IPS-18a (cell line): ENCODE data around the gene MICAL3.

ENCODE experiments used
- H3K27ac ChIP-seq: one replicate; pipeline ENCODE4 v1.5.1; 2013; ENCODE audit warnings: low read length
- H3K27me3 ChIP-seq: one replicate; pipeline ENCODE4 v1.6.1; 2013; ENCODE audit warnings: mild to moderate bottlenecking, low read length; ENCODE audit not compliant: control insufficient read depth, insufficient read depth
- H3K36me3 ChIP-seq: one replicate; pipeline ENCODE4 v1.6.1; 2013; ENCODE audit warnings: low read depth, low read length; ENCODE audit not compliant: control insufficient read depth
- H3K4me1 ChIP-seq: one replicate; pipeline ENCODE4 v1.6.1; 2013; ENCODE audit warnings: low read depth, low read length; ENCODE audit not compliant: control insufficient read depth
- H3K4me3 ChIP-seq: one replicate; pipeline ENCODE4 v1.5.1; 2013; ENCODE audit warnings: low read length
- H3K9ac ChIP-seq: one replicate; pipeline ENCODE4 v1.6.1; 2013; ENCODE audit warnings: mild to moderate bottlenecking, low read length, moderate library complexity
- H3K9me3 ChIP-seq: one replicate; pipeline ENCODE4 v1.6.1; 2013; ENCODE audit warnings: low read depth, low read length; ENCODE audit not compliant: control insufficient read depth

The MICAL3 gene

DNA sequence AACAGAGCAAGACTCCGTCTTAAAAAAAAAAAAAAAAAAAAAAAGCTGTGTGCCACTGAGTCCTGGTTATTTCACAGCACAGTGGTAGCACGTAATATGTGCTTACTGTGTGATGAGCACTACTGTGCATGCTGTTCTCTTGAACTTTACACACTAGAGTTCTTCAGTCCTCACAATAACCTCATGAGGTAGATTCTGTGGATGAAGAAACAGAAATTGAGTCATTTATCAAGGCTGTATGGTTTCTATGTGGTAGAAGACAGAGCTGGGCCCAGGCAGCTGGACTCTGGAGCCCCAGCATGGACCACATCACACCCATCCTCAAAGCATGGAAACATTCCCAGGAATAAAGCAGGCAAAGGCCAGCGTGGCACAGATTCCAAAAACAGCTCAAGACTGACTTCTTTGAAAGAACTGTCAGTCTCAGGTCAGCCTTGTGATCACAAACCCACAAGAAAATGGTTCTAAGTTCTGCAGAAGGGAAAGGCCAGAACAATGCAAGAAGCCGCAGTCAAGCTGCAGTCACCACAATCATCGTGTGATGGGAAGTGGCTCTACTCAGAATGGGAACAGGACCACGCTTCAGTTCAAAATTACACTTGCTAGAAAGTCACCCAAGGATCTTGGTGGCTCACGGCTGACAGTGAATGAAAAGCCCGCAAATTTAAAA lies 49.5 kb downstream of the MICAL3 start:
- Histone ChIP-seq H3K27me3 (no peaks in the 10 kb centered on the region), H3K9me3 (peaks cover 3% of the 10 kb centered on the region), H3K36me3 (no peaks in the 10 kb centered on the region), H3K9ac (no peak overlapping the region), H3K4me3 (no peak overlapping the region), H3K27ac (no peak overlapping the region), H3K4me1 (peaks cover 8% of the 10 kb centered on the region)

DNA sequence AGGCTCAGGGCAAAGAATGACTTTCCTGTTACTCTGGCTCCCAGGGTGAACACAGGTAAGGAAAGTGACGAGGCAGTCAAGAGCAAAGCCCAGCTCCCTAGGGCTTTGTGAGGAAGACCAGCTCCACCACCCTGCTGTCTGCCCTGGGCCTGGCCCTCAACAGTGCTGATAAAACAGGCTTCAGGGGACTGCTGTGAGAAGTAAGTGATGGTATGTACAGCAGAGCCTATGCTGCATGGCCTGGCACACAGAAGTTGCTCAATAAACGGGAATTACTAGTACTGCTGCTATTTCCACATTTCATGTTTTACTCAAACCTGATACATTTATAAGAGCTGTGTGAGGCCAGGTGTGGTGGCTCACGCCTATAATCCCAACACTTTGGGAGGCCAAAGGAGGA lies 50.3 kb downstream of the MICAL3 start:
- peaks cover 8% of the 10 kb centered on the region for H3K4me1 ChIP-seq
- no peak overlapping the region for H3K27ac ChIP-seq

DNA sequence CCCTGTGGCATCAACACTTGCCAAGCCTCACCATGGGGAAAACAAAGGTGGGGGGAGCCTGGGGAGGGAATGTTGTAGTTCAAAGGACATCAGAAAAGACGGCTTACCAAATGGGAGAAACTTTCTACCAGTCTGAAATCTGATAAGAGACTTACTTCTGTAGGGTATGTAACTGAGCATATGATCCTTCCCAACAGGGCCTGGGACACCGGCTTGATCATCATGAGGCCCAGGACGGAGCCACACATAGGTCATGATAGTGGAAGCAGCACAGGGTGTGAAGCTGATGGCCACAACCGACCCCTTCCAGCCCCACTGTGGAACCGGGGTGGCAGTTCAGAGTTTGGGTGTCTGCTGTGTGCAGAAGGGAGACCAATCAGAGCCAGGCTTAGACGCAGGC lies 51.1 kb downstream of the MICAL3 start:
- H3K9me3 ChIP-seq = peaks cover 2% of the 10 kb centered on the region
- H3K27ac ChIP-seq = no peak overlapping the region
- no peaks in the 10 kb centered on the region for H3K36me3 ChIP-seq
- no peak overlapping the region for H3K9ac ChIP-seq
- no peaks in the 10 kb centered on the region for H3K27me3 ChIP-seq
- H3K4me3 ChIP-seq = no peak overlapping the region
- peaks cover 8% of the 10 kb centered on the region for H3K4me1 ChIP-seq

More for the DNA sequence above, 50.3 kb downstream of the MICAL3 start:
- Histone ChIP-seq H3K36me3 (no peaks in the 10 kb centered on the region), H3K9ac (no peak overlapping the region), H3K27me3 (no peaks in the 10 kb centered on the region), H3K4me3 (no peak overlapping the region), H3K9me3 (peaks cover 3% of the 10 kb centered on the region)

DNA sequence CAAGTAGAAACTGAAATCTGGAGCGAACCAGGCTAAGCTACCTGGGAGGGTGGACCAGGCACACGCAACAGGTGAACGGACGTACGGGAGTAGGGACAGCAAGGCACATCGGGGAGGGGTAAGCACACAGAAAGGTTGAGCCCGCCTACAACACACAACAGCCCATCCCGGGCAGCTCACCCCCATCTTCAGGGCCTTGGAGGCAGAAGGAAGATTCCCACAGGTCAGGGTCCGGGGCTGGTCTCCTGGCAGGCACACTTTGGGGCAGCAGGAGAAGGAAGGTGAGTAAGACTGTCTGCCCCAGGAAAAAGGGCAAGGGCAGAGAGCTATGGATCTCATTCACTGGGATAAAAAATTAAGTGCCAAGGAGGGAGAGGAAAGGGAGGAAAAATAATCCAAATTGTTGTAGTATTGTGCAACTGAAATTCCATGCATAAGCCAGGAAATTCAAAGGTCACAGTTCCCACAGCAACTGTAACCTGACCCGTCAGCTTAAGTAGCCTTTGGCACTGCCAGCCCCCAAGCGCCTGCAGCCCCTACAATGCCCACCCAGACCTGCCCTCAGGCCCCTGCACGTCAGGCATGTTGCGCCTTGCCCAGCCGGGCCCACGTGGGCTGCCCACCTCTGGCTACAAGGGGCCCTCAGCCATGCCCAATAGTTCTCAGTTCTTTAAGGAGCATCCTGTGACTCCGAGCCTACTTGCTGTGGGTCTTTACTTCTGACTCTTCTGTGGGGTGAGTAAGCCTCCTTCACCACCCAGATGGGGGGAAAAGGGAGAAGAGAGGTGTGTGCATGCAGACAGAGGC lies 51.8 kb downstream of the MICAL3 start:
- H3K4me1 ChIP-seq = peaks cover 8% of the 10 kb centered on the region
- no peaks in the 10 kb centered on the region for H3K27me3 ChIP-seq
- no peaks in the 10 kb centered on the region for H3K9me3 ChIP-seq
- H3K36me3 ChIP-seq = no peaks in the 10 kb centered on the region
- H3K9ac ChIP-seq = no peak overlapping the region
- H3K4me3 ChIP-seq = no peak overlapping the region
- no peak overlapping the region for H3K27ac ChIP-seq

DNA sequence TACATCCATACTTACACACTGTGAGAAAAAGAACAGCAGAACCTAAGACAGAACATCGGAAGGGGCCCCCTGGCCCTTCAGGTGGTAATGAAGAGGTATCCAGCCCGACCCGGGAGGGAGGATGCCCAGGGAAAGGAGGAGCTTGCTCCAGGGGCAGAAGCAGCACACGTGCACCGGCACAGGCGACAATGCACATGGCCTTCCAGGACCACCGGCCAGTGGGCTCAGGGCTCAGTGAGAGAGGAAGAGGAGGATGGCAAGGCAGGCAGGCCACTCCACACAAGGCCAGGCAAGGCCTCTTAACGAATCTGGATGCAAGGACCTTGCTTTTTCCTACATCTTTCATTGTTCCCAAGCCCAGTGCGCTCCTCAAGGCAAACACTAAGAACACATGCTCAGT lies 52.6 kb downstream of the MICAL3 start:
- no peaks in the 10 kb centered on the region for H3K9me3 ChIP-seq
- H3K4me1 ChIP-seq = peaks cover 8% of the 10 kb centered on the region
- no peak overlapping the region for H3K4me3 ChIP-seq
- no peaks in the 10 kb centered on the region for H3K36me3 ChIP-seq
- H3K27ac ChIP-seq = no peak overlapping the region
- no peak overlapping the region for H3K9ac ChIP-seq
- H3K27me3 ChIP-seq = no peaks in the 10 kb centered on the region

DNA sequence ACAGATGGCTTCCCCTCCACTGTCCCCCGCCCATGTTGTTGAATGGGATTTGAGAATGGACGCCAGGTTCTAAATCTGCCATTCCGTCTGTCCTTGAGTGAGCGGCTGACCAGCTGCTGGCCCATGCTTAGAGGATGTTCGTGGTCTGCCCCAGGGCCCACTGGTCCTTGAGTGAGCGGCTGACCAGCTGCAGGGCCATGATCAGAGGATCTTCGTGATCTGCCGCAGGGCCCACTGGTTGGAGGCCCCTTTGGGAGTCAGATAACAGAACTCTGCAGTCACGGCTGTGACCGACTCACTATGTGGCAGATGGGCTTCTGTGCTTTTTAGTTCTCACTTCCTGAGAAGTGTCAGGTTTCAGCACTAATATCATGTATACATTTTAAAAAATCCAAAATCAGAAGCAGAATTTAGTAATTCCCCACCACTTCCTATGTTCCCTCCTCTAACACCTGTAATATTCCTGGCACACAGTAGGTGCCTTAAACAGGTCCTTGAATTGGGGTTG lies 54.1 kb downstream of the MICAL3 start:
- no peaks in the 10 kb centered on the region for H3K27me3 ChIP-seq
- no peak overlapping the region for H3K27ac ChIP-seq
- H3K4me3 ChIP-seq = no peak overlapping the region
- H3K9ac ChIP-seq = no peak overlapping the region
- peaks cover 8% of the 10 kb centered on the region for H3K4me1 ChIP-seq
- H3K36me3 ChIP-seq = no peaks in the 10 kb centered on the region
- no peaks in the 10 kb centered on the region for H3K9me3 ChIP-seq

DNA sequence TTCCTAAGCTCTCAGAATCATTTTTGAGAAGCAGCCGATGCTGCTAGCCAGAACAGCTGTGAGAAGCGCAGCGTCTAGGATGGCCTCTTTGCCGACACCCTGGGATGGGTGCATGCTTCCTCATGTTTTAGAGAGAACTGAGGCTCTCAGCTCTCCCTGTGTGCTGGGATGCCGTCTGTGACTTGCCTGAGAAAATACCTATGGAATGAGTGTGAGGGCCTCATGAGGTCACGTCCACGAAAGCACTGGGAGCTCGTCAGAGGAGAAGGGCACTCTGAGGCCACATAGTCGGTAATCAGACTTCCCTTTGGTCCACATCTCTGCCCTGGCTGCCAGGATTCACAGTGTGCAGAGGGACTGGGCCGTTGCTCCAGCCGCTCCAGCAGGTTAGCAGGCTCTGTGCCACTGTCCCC lies 54.7 kb downstream of the MICAL3 start:
- Histone ChIP-seq H3K9me3 (no peaks in the 10 kb centered on the region), H3K27me3 (no peaks in the 10 kb centered on the region), H3K27ac (no peak overlapping the region), H3K9ac (no peak overlapping the region), H3K4me1 (peaks cover 8% of the 10 kb centered on the region), H3K36me3 (no peaks in the 10 kb centered on the region), H3K4me3 (no peak overlapping the region)

DNA sequence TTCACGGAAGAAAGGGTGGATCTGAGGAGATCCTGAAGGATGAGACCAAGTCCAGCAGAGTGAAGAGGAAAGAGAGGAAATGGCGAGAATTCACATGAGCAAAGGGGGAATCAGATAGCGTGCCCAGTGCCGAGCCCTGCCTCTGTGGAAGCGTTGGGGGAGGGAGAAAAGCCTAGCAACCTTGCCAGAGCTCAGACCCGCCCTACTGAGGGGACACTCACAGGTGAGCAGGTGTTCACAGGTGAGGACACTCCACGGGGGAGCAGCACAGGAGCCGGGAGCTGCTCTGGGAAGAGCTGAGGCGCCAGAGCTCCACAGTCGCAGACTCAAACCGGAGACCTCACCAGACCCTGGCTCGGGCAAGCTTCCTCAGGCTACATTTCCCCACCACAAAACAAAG lies 56.2 kb downstream of the MICAL3 start:
- no peak overlapping the region for H3K27ac ChIP-seq
- no peaks in the 10 kb centered on the region for H3K9me3 ChIP-seq
- H3K9ac ChIP-seq = no peak overlapping the region
- H3K4me3 ChIP-seq = no peak overlapping the region
- H3K27me3 ChIP-seq = no peaks in the 10 kb centered on the region
- H3K36me3 ChIP-seq = no peaks in the 10 kb centered on the region
- H3K4me1 ChIP-seq = peaks cover 8% of the 10 kb centered on the region

DNA sequence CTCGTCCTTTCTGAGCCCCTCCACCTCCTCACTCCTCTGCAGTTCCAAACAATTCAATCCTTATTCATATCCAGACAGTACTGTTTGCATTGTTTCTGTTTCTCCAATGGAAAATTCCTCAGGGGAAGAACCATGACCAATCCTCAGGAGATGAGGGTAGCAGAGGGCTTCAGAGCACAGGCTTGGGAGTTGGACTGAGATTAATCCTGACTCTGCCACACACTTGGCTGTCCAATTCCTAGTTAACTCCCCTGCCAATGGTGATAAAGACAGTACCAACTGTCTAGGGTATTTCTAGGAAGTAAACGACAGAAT lies 58.0 kb downstream of the MICAL3 start:
- H3K36me3 ChIP-seq = no peaks in the 10 kb centered on the region
- no peak overlapping the region for H3K9ac ChIP-seq
- H3K4me3 ChIP-seq = no peak overlapping the region
- H3K4me1 ChIP-seq = peaks cover 2% of the 10 kb centered on the region
- H3K9me3 ChIP-seq = no peaks in the 10 kb centered on the region
- no peak overlapping the region for H3K27ac ChIP-seq
- no peaks in the 10 kb centered on the region for H3K27me3 ChIP-seq

DNA sequence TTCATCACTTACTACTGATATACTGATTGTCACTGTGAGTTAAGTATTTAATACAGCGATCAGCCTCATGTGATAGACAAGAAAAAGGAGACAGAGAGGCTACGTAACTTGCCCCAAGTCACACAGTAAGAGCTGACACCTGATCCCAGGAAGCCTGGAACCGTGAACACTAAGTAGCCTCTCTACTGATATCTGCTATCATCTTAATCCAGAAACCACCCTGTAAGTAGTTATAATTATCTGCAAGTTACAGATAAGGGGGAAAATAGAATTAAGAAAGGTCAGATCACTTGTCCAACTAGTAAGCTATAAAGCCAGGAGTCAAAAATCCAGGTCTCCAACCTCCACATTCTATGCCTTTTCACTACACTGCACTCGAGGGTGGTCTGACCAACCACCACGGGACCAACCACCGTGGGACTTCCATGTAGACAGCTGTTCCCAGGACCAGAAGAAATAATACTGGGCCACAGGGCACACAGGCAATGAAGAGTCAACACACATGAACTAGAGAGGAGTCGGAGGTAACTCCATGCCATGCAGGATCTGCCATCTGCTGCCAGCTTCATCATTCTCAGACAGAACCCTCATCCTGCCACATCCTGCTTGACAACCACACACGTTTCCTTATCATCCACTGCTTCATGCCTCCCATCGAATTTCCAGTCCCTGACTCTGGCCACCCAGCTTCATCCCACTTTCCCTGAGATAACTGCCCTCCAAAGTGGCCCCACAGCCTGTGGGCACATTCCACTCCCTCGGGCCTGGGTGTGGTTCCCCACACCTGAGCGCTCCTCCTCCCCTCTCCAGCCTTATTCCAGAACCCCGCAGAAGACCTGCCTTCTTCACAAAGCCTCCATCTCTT lies 58.6 kb downstream of the MICAL3 start:
- Histone ChIP-seq H3K9ac (no peak overlapping the region), H3K27ac (no peak overlapping the region)

DNA sequence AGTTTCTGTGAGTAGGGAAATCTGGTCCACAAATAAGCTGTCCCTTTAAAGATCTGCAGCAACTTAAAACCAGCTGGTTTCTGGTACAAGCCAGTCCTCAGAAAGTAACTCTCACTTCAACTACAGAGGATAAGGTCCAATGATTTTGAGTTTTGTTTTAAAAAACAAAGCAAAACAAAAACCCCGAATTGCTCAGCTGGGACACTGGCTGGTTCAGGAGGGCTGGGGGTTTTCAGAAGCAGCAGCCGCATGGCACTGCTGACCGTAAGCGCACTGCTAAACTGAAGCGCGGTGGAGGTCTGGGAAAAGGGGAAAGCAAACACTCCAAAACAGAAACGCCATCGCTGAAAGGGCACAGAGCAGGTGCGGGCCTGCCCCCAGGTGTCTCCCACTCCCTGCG lies 59.7 kb downstream of the MICAL3 start:
- H3K36me3 ChIP-seq = no peaks in the 10 kb centered on the region
- H3K27me3 ChIP-seq = no peaks in the 10 kb centered on the region
- no peak overlapping the region for H3K27ac ChIP-seq
- no peak overlapping the region for H3K9ac ChIP-seq
- H3K4me1 ChIP-seq = peaks cover 8% of the 10 kb centered on the region
- H3K9me3 ChIP-seq = no peaks in the 10 kb centered on the region
- no peak overlapping the region for H3K4me3 ChIP-seq

More for the DNA sequence above, 58.6 kb downstream of the MICAL3 start:
- no peaks in the 10 kb centered on the region for H3K27me3 ChIP-seq
- H3K4me1 ChIP-seq = peaks cover 8% of the 10 kb centered on the region
- H3K9me3 ChIP-seq = no peaks in the 10 kb centered on the region
- no peaks in the 10 kb centered on the region for H3K36me3 ChIP-seq
- no peak overlapping the region for H3K4me3 ChIP-seq
